Neural cell (in vitro differentiated cells): Measurements from ENCODE around the gene GPR139.

ENCODE experiments used
- CTCF ChIP-seq: fragments of 450-650 bp; IDR thresholded peaks from 2 replicates; pipeline ENCODE4 v1.5.1; 2014; ENCODE audit warnings: antibody characterized with exemption, mild to moderate bottlenecking, moderate library complexity; ENCODE audit not compliant: poor library complexity, severe bottlenecking
- EP300 ChIP-seq: fragments of 450-650 bp; conservative IDR thresholded peaks from 2 replicates; pipeline ENCODE4 v1.6.1; 2014; ENCODE audit warnings: antibody characterized with exemption, mild to moderate bottlenecking, moderate library complexity; ENCODE audit not compliant: poor library complexity, severe bottlenecking
- EZH2 ChIP-seq: fragments of 200-600, 300-800 bp; shearing (Covaris generic), sonication (generic); IDR thresholded peaks from 2 replicates; pipeline ENCODE4 v1.6.1; 2014; ENCODE audit warnings: antibody characterized with exemption, low read length, borderline replicate concordance, mild to moderate bottlenecking; ENCODE audit not compliant: insufficient read depth, poor library complexity, severe bottlenecking
- MXI1 ChIP-seq: fragments of 450-650 bp; conservative IDR thresholded peaks from 2 replicates; pipeline ENCODE4 v1.6.1; 2014; ENCODE audit warnings: antibody characterized with exemption, mild to moderate bottlenecking; ENCODE audit not compliant: poor library complexity, severe bottlenecking
- POLR2AphosphoS5 ChIP-seq: IDR thresholded peaks from 2 replicates; pipeline ENCODE4 v1.6.1; 2012
- RAD21 ChIP-seq: fragments of 450-650 bp; conservative IDR thresholded peaks from 2 replicates; pipeline ENCODE4 v1.6.1; 2014; ENCODE audit warnings: antibody characterized with exemption, mild to moderate bottlenecking, moderate library complexity
- REST ChIP-seq: IDR thresholded peaks from 2 replicates; pipeline ENCODE4 v1.6.1; 2012; ENCODE audit warnings: borderline replicate concordance
- SMC3 ChIP-seq: fragments of 450-650 bp; conservative IDR thresholded peaks from 2 replicates; pipeline ENCODE4 v1.6.1; 2014; ENCODE audit warnings: antibody characterized with exemption, mild to moderate bottlenecking, moderate library complexity; ENCODE audit not compliant: poor library complexity
- TAF1 ChIP-seq: IDR thresholded peaks from 2 replicates; pipeline ENCODE4 v1.6.1; 2012; ENCODE audit warnings: low read depth

- TF ChIP-seq SMC3 (no peak), POLR2AphosphoS5 (no peak), CTCF (no peak), RAD21 (no peak), TAF1 (no peak), EZH2 (no peak), EP300 (no peak), REST (no peak), MXI1 (no peak)
Observed at GRCh38 chr16:20056436-20056835, 17.3 kb downstream of the GPR139 start.
